PC-3 (cell line): ENCODE measurements around the gene ANTXR1.

Experiments used
- CTCF ChIP-seq: fragments of 300-600 bp; sonication (generic); conservative IDR thresholded peaks from 2 replicates; pipeline ENCODE4 v1.5.1; 2017; ENCODE audit warnings: antibody characterized with exemption, low read depth, mild to moderate bottlenecking, low read length
- EZH2 ChIP-seq: fragments of 300-600 bp; sonication (generic); IDR thresholded peaks from one replicate; pipeline ENCODE4 v1.6.1; 2017; ENCODE audit warnings: antibody characterized with exemption, mild to moderate bottlenecking, low read length; ENCODE audit not compliant: unreplicated experiment

GRCh38 chr2:69242651-69243051 lies 229.7 kb downstream of the ANTXR1 start:
- TF ChIP-seq CTCF, result no peak
- no peak for TF ChIP-seq EZH2
